ENCODE data around the gene PIM1. TPM values are rescaled to one million over a fixed set of nuclear protein-coding genes. Genes with fewer than 3 reads are reported as not detected.

The PIM1 gene
- total and polyA plus RNA-seq, 9 of the 15 experiments (the other 6 are each of a cell fraction or from before 2014, with no cell fraction given), result 19.0 to 789 (median 212) TPM

- TF ChIP-seq POLR2B (IDR thresholded peaks at IDR 0.05; ENCODE audit: low read depth, partially characterized antibody), result peak; percentile 60
- no peak for TF ChIP-seq ZNF561 (CRISPR knock-in tag; conservative IDR thresholded peaks at IDR 0.05)
- TF ChIP-seq ZMIZ1 (IDR thresholded peaks at IDR 0.05; ENCODE audit: low read depth in 2 of 2, low read length in 2 of 2), result no peak
- peak; percentile 90 for TF ChIP-seq NBN (IDR thresholded peaks at IDR 0.05; ENCODE audit: low read depth)
- TF ChIP-seq ADNP (tag; IDR thresholded peaks at IDR 0.05), result peak; percentile 70
- TF ChIP-seq ZC3H8 (IDR thresholded peaks at IDR 0.05), result peak; percentile 93
- peak; percentile 90; the same call in 1 of the 2 replicates for TF ChIP-seq MCM3 (IDR thresholded peaks at IDR 0.05)
- TF ChIP-seq ZNF764 (CRISPR knock-in tag; IDR thresholded peaks at IDR 0.05; ENCODE audit: low read depth), result no peak
- no peak for TF ChIP-seq PRDM10 (IDR thresholded peaks at IDR 0.05; ENCODE audit: partially characterized antibody)
- TF ChIP-seq ETV6 (IDR thresholded peaks at IDR 0.05; ENCODE audit: borderline replicate concordance in 1 of 2, low read depth in 2 of 2, low read length in 1 of 2), result 0 out of 4 replicates have a peak, but pooled peaks of 1 of the 2 experiments have one; percentile 27
- no peak for TF ChIP-seq ETV6 (CRISPR knock-in tag; IDR thresholded peaks at IDR 0.05; ENCODE audit: borderline replicate concordance)
- TF ChIP-seq CREBBP (IDR thresholded peaks at IDR 0.05; ENCODE audit: low read depth, low read length), result no peak
- peak; percentile 87 for TF ChIP-seq HIVEP1 (CRISPR knock-in tag; IDR thresholded peaks at IDR 0.05)
- TF ChIP-seq JUN (IDR thresholded peaks at IDR 0.05; ENCODE audit: borderline replicate concordance, low read depth, low read length), result peak; percentile 58; the same call in 1 of the 2 replicates
- no peak for TF ChIP-seq JUN (CRISPR knock-in tag; IDR thresholded peaks at IDR 0.05; ENCODE audit: borderline replicate concordance)
- 0 out of 2 replicates have a peak, but pooled peaks have one; percentile 15 for TF ChIP-seq BHLHE40 (IDR thresholded peaks at IDR 0.05; ENCODE audit: low read length)
- TF ChIP-seq TCF3 (CRISPR knock-in tag; IDR thresholded peaks at IDR 0.05), result peak; percentile 43
- peak; percentile 93 for TF ChIP-seq NKRF (IDR thresholded peaks at IDR 0.05; ENCODE audit: borderline replicate concordance)
Measured at GRCh38 chr6:37204014-37204751, 34.2 kb downstream of the PIM1 start (continued).
